Tibial nerve (tissue), 4 donors: Measurements from ENCODE around the gene CAMK1. TPM values are rescaled to one million over a fixed set of nuclear protein-coding genes. Genes with fewer than 3 reads are reported as not detected.
"Not testable (repeated sequence)": the region's sequence is repeated elsewhere in the genome, so short reads cannot be mapped to it uniquely, and the experiment has no call there.

Experiments
- DNase-seq, 2 donors: peaks; one replicate each; pipeline ENCODE4 v3.0.0-alpha.2; 2019; ENCODE audit warnings: low spot score in 2 of 2
- H3K27ac ChIP-seq, 4 donors: fragments of 200-600 bp; sonication (generic) in 3 of 4; one replicate each; pipeline ENCODE4 v1.5.1; 2017 to 2019; ENCODE audit warnings: mild to moderate bottlenecking in 1 of 4
- H3K27me3 ChIP-seq, 2 donors: fragments of 200-600 bp; sonication (generic) in 1 of 2; one replicate each; pipeline versions ENCODE4 v1.5.1 to v1.6.0; 2017 to 2019
- H3K36me3 ChIP-seq, 3 donors: fragments of 200-600 bp; sonication (generic); one replicate each; pipeline ENCODE4 v1.5.1; 2018 to 2019
- H3K4me1 ChIP-seq, 4 donors: fragments of 200-600 bp; sonication (generic) in 3 of 4; one replicate each; pipeline ENCODE4 v1.5.1; 2017 to 2019
- H3K4me3 ChIP-seq, 4 donors: fragments of 200-600 bp; sonication (generic) in 3 of 4; one replicate each; pipeline ENCODE4 v1.5.1; 2017 to 2019; ENCODE audit warnings: mild to moderate bottlenecking in 1 of 4, moderate library complexity in 1 of 4
- H3K9me3 ChIP-seq, 4 donors: fragments of 200-600 bp; sonication (generic) in 3 of 4; one replicate each; pipeline ENCODE4 v1.5.1; 2017 to 2019
- EP300 ChIP-seq, 2 donors: sonication (generic); formaldehyde crosslinking; IDR thresholded peaks; one replicate each; pipeline ENCODE4 v1.6.1; 2017; ENCODE audit warnings: antibody characterized with exemption in 2 of 2, mild to moderate bottlenecking in 1 of 2
- POLR2A ChIP-seq, 2 donors: fragments of 450-650 bp; IDR thresholded peaks; one replicate each; pipeline ENCODE4 v1.6.1; 2017; ENCODE audit warnings: antibody characterized with exemption in 2 of 2, mild to moderate bottlenecking in 2 of 2, moderate library complexity in 2 of 2
- WGBS, 2 donors: methylation state at CpG; one replicate each; pipeline ENCODE4 v1.1.5; 2018; 5-methylcytosine and 5-hydroxymethylcytosine counted together
- total RNA-seq, 4 donors: library from RNA; depleted of rRNA; stranded (reverse); fragments of >200 nt; gene quantifications; one replicate each; pipeline ENCODE4 v1.1.0, GENCODE V29; 2016
- TF ChIP-seq, protein P1 (sequence below), 5 experiments: fragments of 200-600 bp in 3 of 5; fragments of 450-650 bp in 2 of 5; sonication (generic) in 3 of 5; IDR thresholded peaks; one replicate each; pipeline ENCODE4 v1.5.1; 2016 to 2019; ENCODE audit warnings: antibody characterized with exemption in 5 of 5, mild to moderate bottlenecking in 3 of 5, moderate library complexity in 2 of 5

CAMK1 gene
- total RNA-seq, 4 donors from 2014 or later: 60.3 to 94.8 (median 72.2) TPM

DNA sequence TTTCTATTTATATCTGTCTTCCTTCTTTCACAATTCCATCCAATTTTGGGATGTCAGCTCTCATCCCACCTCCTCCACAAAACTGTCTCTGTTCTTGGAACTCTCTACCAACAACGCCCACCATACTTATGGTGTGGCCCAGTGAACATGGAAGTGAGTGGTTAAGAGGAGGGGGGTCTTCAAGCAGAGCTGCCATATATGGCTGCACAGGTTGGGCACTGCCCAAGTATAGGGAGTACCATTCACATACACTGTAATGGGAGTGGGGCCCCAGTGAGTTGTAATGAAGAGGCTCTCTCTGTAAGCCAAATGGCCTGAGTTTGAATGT, 7.9 kb upstream of the CAMK1 start:
- Histone ChIP-seq H3K9me3 (no peaks in the 10 kb centered on the region), H3K27ac (no peak overlapping the region), H3K27me3 (no peaks in the 10 kb centered on the region), H3K4me1 (peaks cover 0 to 20% (median 9%) of the 10 kb centered on the region in 4 donors), H3K4me3 (no peak overlapping the region), H3K36me3 (peaks cover 0 to 37% (median 0%) of the 10 kb centered on the region in 3 donors)
- no peak for DNase-seq
- 59 to 94% methylated on average over 1 of the region's 1 CpG for WGBS, 2 donors
- TF ChIP-seq, protein P1, sequence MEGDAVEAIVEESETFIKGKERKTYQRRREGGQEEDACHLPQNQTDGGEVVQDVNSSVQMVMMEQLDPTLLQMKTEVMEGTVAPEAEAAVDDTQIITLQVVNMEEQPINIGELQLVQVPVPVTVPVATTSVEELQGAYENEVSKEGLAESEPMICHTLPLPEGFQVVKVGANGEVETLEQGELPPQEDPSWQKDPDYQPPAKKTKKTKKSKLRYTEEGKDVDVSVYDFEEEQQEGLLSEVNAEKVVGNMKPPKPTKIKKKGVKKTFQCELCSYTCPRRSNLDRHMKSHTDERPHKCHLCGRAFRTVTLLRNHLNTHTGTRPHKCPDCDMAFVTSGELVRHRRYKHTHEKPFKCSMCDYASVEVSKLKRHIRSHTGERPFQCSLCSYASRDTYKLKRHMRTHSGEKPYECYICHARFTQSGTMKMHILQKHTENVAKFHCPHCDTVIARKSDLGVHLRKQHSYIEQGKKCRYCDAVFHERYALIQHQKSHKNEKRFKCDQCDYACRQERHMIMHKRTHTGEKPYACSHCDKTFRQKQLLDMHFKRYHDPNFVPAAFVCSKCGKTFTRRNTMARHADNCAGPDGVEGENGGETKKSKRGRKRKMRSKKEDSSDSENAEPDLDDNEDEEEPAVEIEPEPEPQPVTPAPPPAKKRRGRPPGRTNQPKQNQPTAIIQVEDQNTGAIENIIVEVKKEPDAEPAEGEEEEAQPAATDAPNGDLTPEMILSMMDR (IDR thresholded peaks at IDR 0.05): no peak
- no peak for TF ChIP-seq EP300 (IDR thresholded peaks at IDR 0.05)
- no peak for TF ChIP-seq POLR2A (IDR thresholded peaks at IDR 0.05)

GRCh38 chr3:9776896-9777693, 7.3 kb upstream of the CAMK1 start:
- H3K4me3 ChIP-seq: no peak overlapping the region
- no peak overlapping the region for H3K27ac ChIP-seq
- DNase-seq: no peak
- H3K4me1 ChIP-seq: peaks cover 0 to 20% (median 9%) of the 10 kb centered on the region in 4 donors
- peaks cover 0 to 31% (median 0%) of the 10 kb centered on the region in 3 donors for H3K36me3 ChIP-seq
- TF ChIP-seq POLR2A (IDR thresholded peaks at IDR 0.05) (no peak), EP300 (IDR thresholded peaks at IDR 0.05) (no peak)
- TF ChIP-seq, protein P1 (IDR thresholded peaks at IDR 0.05): no peak
- no peaks in the 10 kb centered on the region for H3K9me3 ChIP-seq
- H3K27me3 ChIP-seq: no peaks in the 10 kb centered on the region
- WGBS, 2 donors: 72 to 76% methylated on average over 5 of the region's 5 CpGs

GRCh38 chr3:9771007-9771406, 1.3 kb upstream of the CAMK1 start:
- WGBS, 2 donors: 86 to 88% methylated on average over 2 of the region's 2 CpGs
- peaks cover 0 to 44% (median 27%) of the 10 kb centered on the region in 4 donors for H3K4me1 ChIP-seq
- H3K4me3 ChIP-seq: not testable (repeated sequence)

DNA sequence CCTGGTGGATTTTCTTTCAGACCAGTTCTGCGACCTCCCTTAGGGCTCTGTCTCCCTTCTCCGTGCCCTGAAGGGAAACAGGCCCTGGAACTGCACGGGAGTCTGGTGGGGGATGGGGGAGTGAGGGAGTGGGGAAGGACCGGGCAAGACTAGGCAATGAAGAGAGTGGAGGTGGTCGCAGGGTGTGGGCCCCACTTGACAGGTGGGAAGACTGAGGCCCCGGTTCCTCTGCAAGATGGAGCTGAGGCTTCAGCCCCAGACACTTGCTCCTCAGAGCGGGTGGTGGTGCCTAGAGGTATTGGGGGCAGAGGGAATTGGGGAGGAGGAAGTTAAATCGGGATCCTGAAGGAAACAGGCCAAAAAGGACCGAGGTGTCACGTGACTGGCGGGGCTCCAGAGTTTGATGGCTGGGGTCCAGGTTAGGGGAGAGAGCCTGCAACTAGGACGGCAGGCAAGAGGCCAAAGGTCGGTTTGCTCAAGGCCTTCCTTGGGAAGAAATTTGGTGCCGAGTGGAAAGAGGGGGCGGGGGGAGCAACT, 597 bp upstream of the CAMK1 start:
- peaks cover 0 to 44% (median 27%) of the 10 kb centered on the region in 4 donors for H3K4me1 ChIP-seq
- H3K9me3 ChIP-seq: no peaks in the 10 kb centered on the region
- H3K27me3 ChIP-seq: no peaks in the 10 kb centered on the region
- 11% methylated on average over 15 of the region's 15 CpGs for WGBS, 2 donors
- H3K4me3 ChIP-seq: peak overlapping the region; percentile 73 to 93 (median 88)
- peaks cover 0 to 9% (median 0%) of the 10 kb centered on the region in 3 donors for H3K36me3 ChIP-seq
- peak overlapping the region; percentile 82 to 97 (median 92) for H3K27ac ChIP-seq
- peak; percentile 85 to 94 for DNase-seq
- TF ChIP-seq, protein P1 (IDR thresholded peaks at IDR 0.05): no peak
- no peak for TF ChIP-seq POLR2A (IDR thresholded peaks at IDR 0.05)
- TF ChIP-seq EP300 (IDR thresholded peaks at IDR 0.05): no peak

More at GRCh38 chr3:9771007-9771406, 1.3 kb upstream of the CAMK1 start:
- peak overlapping the region in 3 of 4 donors; percentile 16 to 97 (median 91) for H3K27ac ChIP-seq
- not testable (repeated sequence) for DNase-seq, H3K9me3 ChIP-seq, H3K36me3 ChIP-seq, H3K27me3 ChIP-seq

GRCh38 chr3:9769012-9769411, 735 bp downstream of the CAMK1 start:
- Histone ChIP-seq H3K9me3 (no peaks in the 10 kb centered on the region), H3K4me1 (peaks cover 0 to 44% (median 27%) of the 10 kb centered on the region in 4 donors), H3K4me3 (peak overlapping the region; percentile 73 to 93 (median 88)), H3K36me3 (peaks cover 0 to 16% (median 0%) of the 10 kb centered on the region in 3 donors), H3K27ac (peak overlapping the region; percentile 82 to 97 (median 92)), H3K27me3 (no peaks in the 10 kb centered on the region)
- WGBS, 2 donors: 46 to 53% methylated on average over 5 of the region's 5 CpGs
- DNase-seq: no peak
- no peak for TF ChIP-seq EP300 (IDR thresholded peaks at IDR 0.05)
- TF ChIP-seq POLR2A (IDR thresholded peaks at IDR 0.05): no peak
- TF ChIP-seq, protein P1 (IDR thresholded peaks at IDR 0.05): no peak
